Stimulated activated CD4-positive, alpha-beta T cell treated with anti-CD3 and anti-CD28 coated beads, Interleukin-15, amount 100 ng/mL, for 24 hours (primary cell): Measurements from ENCODE around the gene WDR81.

ENCODE experiments used
- DNase-seq: peaks from one replicate; pipeline ENCODE4 v3.0.0-alpha.2; 2020

WDR81 gene

DNA sequence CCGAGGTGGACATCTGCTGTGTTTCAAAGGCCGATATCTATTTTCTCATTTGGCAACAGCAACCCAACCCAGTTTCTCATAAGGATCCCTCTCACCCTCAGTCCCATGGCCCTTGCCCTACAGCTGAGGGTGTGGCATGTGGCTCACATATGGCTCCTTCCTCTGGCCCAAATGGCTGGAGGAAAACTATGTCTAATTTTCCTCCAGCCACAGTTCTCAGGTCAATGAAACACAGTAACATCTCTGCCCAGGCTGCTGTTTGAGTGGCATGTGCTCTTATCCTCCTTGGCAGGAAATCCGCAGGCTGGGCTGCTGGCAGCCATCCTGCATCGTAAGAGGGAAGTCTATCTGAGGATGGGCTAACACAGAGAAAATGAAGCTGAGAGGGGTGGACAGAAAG, 61.4 kb downstream of the WDR81 start:
- no peak for DNase-seq

DNA sequence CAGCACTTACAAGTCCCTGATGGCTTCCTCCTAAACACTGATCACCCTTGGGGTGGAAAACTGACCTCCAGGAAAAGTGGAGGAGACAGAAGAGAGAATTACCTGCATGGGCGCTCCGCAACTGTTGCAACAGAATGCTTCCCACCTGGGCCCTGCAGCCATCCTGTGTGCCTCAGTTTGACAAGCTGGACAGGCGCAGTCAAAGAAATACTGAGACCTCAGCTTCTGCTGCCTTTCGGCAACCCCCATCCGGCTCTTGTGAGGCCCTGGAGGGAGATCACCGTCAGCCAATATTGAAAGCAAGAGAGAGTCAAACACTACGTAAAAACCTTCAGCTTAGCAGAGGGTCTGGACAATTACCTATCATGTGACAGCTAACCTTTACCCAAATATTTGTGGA, 62.2 kb downstream of the WDR81 start:
- DNase-seq, result no peak

DNA sequence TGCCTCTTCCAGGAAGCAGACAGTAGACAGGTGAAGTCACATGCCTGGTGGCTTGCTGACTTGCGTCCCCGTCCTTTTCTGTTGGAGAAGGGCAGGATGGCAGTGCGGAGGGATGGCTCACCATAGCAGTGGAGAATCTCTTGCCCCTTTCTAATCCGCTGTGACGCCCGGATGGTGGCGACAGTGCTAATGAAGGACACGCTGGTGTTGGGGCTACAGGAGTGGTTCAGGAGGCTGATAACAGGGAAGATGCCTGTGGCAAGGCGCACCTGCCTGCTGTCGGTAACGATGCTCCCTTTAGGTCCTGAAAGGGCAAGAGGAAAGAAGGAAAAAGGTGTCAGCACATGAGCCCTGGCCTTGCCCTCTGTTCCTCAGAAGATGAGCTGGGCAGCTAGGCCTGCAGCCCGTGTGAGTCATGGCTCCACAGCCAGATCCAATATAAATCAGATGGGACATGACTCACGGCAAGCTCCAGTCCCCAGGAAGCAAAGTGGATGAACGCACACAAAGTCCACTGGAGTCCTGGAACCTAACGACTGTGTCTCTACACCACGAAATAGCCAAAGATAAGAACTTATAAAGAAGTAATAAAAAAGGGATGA, 62.9 kb downstream of the WDR81 start:
- no peak for DNase-seq
